Vagina (tissue), 2 donors: Measurements from ENCODE around the gene GABRA5.

Source experiments
- POLR2A ChIP-seq, 2 donors: fragments of 450-650 bp; IDR thresholded peaks; one replicate each; pipeline ENCODE4 v1.6.1; 2017; ENCODE audit warnings: antibody characterized with exemption in 2 of 2, mild to moderate bottlenecking in 2 of 2, moderate library complexity in 2 of 2
- POLR2AphosphoS5 ChIP-seq, 2 donors: sonication (generic); formaldehyde crosslinking; IDR thresholded peaks; one replicate each; pipeline ENCODE4 v1.9.0; 2017; ENCODE audit warnings: antibody characterized with exemption in 2 of 2, mild to moderate bottlenecking in 2 of 2, low read depth in 1 of 2; ENCODE audit not compliant: insufficient read depth in 1 of 2
- TF ChIP-seq, protein P1 (sequence below), 3 experiments: fragments of 450-650 bp in 2 of 3; fragments of 200-600 bp in 1 of 3; sonication (generic) in 1 of 3; IDR thresholded peaks; one replicate each; pipeline ENCODE4 v1.5.1; 2017 to 2019; ENCODE audit warnings: antibody characterized with exemption in 3 of 3, mild to moderate bottlenecking in 2 of 3, moderate library complexity in 2 of 3

DNA sequence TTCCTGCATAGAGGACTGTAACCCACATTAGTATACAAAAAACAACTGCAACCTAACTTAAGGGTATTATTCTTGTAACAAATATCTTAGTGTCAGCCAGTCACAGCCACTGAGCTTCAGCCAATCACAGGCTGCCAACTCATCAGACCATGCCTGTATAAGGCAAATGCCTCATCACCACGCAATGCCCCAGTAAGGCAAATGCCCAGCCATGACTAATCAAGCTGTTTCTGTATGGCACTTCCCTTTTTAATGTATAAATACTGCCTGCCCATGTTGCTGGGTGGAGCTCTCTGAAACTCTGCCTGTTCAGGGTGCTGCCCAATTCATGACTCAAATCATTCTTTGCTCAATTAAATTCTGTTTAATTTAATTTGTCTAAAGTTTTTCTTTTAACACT lies 18.4 kb upstream of the GABRA5 start:
- TF ChIP-seq, protein P1, sequence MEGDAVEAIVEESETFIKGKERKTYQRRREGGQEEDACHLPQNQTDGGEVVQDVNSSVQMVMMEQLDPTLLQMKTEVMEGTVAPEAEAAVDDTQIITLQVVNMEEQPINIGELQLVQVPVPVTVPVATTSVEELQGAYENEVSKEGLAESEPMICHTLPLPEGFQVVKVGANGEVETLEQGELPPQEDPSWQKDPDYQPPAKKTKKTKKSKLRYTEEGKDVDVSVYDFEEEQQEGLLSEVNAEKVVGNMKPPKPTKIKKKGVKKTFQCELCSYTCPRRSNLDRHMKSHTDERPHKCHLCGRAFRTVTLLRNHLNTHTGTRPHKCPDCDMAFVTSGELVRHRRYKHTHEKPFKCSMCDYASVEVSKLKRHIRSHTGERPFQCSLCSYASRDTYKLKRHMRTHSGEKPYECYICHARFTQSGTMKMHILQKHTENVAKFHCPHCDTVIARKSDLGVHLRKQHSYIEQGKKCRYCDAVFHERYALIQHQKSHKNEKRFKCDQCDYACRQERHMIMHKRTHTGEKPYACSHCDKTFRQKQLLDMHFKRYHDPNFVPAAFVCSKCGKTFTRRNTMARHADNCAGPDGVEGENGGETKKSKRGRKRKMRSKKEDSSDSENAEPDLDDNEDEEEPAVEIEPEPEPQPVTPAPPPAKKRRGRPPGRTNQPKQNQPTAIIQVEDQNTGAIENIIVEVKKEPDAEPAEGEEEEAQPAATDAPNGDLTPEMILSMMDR (IDR thresholded peaks at IDR 0.05), result no peak
- TF ChIP-seq POLR2A (IDR thresholded peaks at IDR 0.05), result no peak
- no peak for TF ChIP-seq POLR2AphosphoS5 (IDR thresholded peaks at IDR 0.05; ENCODE audit: insufficient read depth in 1 of 2, low read depth in 1 of 2)
